Measurements from ENCODE around the gene SIGMAR1.

DNA sequence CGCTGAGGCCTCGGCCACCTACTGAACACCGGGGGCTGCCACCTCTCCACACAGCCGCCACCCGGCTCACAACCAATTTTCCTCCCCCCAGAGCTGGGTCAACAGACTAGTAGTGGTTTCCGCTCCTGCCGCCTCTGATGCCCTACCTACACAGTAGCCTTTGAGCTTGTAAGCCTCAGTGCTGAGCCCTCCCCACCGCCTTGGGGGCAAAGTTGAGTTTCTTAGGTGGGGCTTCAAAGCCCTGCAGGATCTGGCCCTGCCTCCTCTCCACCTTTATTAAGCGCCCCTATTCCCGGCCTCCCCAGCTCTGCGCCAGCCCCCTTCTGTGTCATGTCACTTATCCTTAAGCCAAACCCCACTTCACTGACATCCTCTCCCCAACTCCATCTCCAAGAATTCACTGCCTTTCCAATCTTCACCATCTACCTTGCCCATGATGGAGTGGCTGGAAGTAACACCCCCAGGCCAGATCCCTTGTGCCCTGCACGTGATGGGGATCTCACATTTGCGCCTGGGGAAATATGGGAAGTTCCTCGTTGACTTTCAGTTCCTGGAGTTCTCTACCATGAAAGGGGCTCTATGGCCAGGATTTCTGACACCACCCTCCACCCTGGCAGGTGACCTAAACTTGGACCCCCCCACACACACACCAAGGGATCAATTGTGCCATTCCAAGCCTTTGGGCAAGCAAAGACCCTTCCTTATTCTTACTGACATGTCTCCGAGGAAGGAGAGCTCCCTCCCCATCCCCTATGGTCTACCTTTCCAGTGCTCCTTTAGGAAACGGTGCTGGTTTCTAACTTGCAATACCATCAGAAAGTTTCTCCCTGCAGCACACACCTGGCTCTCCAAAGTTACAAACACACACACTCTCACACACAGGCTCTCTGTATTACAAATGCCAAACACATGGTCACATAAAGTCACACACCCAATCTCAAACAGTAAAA is 45.4 kb downstream of the SIGMAR1 start:
- no peak for TF ChIP-seq POLR2A (IDR thresholded peaks at IDR 0.05)
- TF ChIP-seq, protein P1, sequence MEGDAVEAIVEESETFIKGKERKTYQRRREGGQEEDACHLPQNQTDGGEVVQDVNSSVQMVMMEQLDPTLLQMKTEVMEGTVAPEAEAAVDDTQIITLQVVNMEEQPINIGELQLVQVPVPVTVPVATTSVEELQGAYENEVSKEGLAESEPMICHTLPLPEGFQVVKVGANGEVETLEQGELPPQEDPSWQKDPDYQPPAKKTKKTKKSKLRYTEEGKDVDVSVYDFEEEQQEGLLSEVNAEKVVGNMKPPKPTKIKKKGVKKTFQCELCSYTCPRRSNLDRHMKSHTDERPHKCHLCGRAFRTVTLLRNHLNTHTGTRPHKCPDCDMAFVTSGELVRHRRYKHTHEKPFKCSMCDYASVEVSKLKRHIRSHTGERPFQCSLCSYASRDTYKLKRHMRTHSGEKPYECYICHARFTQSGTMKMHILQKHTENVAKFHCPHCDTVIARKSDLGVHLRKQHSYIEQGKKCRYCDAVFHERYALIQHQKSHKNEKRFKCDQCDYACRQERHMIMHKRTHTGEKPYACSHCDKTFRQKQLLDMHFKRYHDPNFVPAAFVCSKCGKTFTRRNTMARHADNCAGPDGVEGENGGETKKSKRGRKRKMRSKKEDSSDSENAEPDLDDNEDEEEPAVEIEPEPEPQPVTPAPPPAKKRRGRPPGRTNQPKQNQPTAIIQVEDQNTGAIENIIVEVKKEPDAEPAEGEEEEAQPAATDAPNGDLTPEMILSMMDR (IDR thresholded peaks at IDR 0.05), result no peak

All from upper lobe of left lung (tissue), 4 donors.